OCI-LY1 (cell line): ENCODE results near the gene TMCO2.

Source experiments
- H2AFZ ChIP-seq: fragments of 200-600 bp; sonication (generic), shearing (Covaris generic); 2 replicates; pipeline ENCODE4 v1.6.0; 2014; ENCODE audit warnings: antibody characterized with exemption, mild to moderate bottlenecking, low read length
- H3F3A ChIP-seq: fragments of 200-600 bp; sonication (generic), shearing (Covaris generic); 2 replicates; pipeline ENCODE4 v1.6.0; 2014; ENCODE audit warnings: mild to moderate bottlenecking, antibody characterized with exemption, low read length, moderate library complexity; ENCODE audit not compliant: insufficient read depth
- H3K27ac ChIP-seq: fragments of 200-600 bp; sonication (generic); 2 replicates; pipeline ENCODE4 v1.5.1; 2014; ENCODE audit warnings: low read length, mixed run types, mild to moderate bottlenecking, low read depth; ENCODE audit not compliant: poor library complexity, severe bottlenecking
- H3K27me3 ChIP-seq: fragments of 200-600 bp; sonication (generic); 2 replicates; pipeline ENCODE4 v1.6.0; 2014; ENCODE audit warnings: antibody characterized with exemption, mild to moderate bottlenecking, low read length, moderate library complexity; ENCODE audit not compliant: insufficient read depth
- H3K36me3 ChIP-seq: fragments of 200-600 bp; sonication (generic); 2 replicates; pipeline ENCODE4 v1.6.1; 2014; ENCODE audit warnings: mild to moderate bottlenecking, antibody characterized with exemption, low read length, moderate library complexity, mixed read lengths; ENCODE audit not compliant: insufficient read depth
- H3K4me1 ChIP-seq: fragments of 200-600 bp; sonication (generic); 2 replicates; pipeline ENCODE4 v1.5.1; 2014; ENCODE audit warnings: mild to moderate bottlenecking, low read length, moderate library complexity; ENCODE audit not compliant: insufficient read depth, severe bottlenecking
- H3K4me2 ChIP-seq: fragments of 200-600 bp; sonication (generic), shearing (Covaris generic); 2 replicates; pipeline ENCODE4 v1.6.1; 2014; ENCODE audit warnings: low read length
- H3K4me3 ChIP-seq: fragments of 200-600 bp; sonication (generic); 2 replicates; pipeline ENCODE4 v1.5.1; 2014; ENCODE audit warnings: low read length, low read depth, mild to moderate bottlenecking, mixed read lengths; ENCODE audit not compliant: poor library complexity, severe bottlenecking
- H3K79me2 ChIP-seq: fragments of 200-600 bp; shearing (Covaris generic); 2 replicates; pipeline ENCODE4 v1.6.1; 2016; ENCODE audit warnings: mixed run types, low read length, mixed read lengths; ENCODE audit not compliant: insufficient read depth
- H3K9ac ChIP-seq: fragments of 200-600 bp; sonication (generic), shearing (Covaris generic); 2 replicates; pipeline ENCODE4 v1.6.1; 2014; ENCODE audit warnings: mild to moderate bottlenecking, low read length, mixed read lengths
- H3K9me2 ChIP-seq: fragments of 200-600 bp; sonication (generic), shearing (Covaris generic); 2 replicates; pipeline ENCODE4 v1.6.1; 2014; ENCODE audit warnings: low read depth, mild to moderate bottlenecking, low read length, mixed read lengths
- H3K9me3 ChIP-seq: fragments of 200-600 bp; shearing (Covaris generic); 2 replicates; pipeline ENCODE4 v1.6.1; 2014; ENCODE audit warnings: low read length, mixed read lengths
- H4K20me1 ChIP-seq: fragments of 200-600 bp; sonication (generic), shearing (Covaris generic); 2 replicates; pipeline ENCODE4 v1.6.0; 2016; ENCODE audit warnings: mild to moderate bottlenecking, low read length; ENCODE audit not compliant: insufficient read depth
- CTCF ChIP-seq: fragments of 200-600 bp; sonication (generic), shearing (Covaris generic); IDR thresholded peaks from 2 replicates; pipeline ENCODE4 v1.5.1; 2017; ENCODE audit warnings: mild to moderate bottlenecking, antibody characterized with exemption, low read length, moderate library complexity, mixed read lengths
- EZH2 ChIP-seq: fragments of 200-600 bp; sonication (generic), shearing (Covaris generic); IDR thresholded peaks from 2 replicates; pipeline ENCODE4 v1.8.0; 2017; ENCODE audit warnings: borderline replicate concordance, mixed run types, mild to moderate bottlenecking, antibody characterized with exemption, low read length, moderate library complexity, mixed read lengths

Gene TMCO2

GRCh38 chr1:40252601-40253000 lies 4.9 kb downstream of the TMCO2 start:
- Histone ChIP-seq H3K4me1 (peaks cover 12% of the 10 kb centered on the region), H2AFZ (no peak overlapping the region), H3K9me3 (no peaks in the 10 kb centered on the region), H3K9ac (no peak overlapping the region), H3K4me3 (no peak overlapping the region), H4K20me1 (no peaks in the 10 kb centered on the region), H3F3A (no peaks in the 10 kb centered on the region), H3K4me2 (no peak overlapping the region), H3K79me2 (peaks cover 7% of the 10 kb centered on the region; the same call in 1 of the 2 replicates), H3K36me3 (no peaks in the 10 kb centered on the region), H3K27me3 (no peaks in the 10 kb centered on the region), H3K27ac (no peak overlapping the region), H3K9me2 (no peaks in the 10 kb centered on the region)
- TF ChIP-seq EZH2 (no peak), CTCF (no peak)

GRCh38 chr1:40255231-40255630 lies 7.5 kb downstream of the TMCO2 start:
- Histone ChIP-seq H3K4me2 (no peak overlapping the region), H2AFZ (no peak overlapping the region), H3K9ac (no peak overlapping the region), H3K79me2 (peaks cover 14% of the 10 kb centered on the region; the same call in 1 of the 2 replicates), H3K27me3 (no peaks in the 10 kb centered on the region), H3K4me3 (no peak overlapping the region), H3K9me2 (no peaks in the 10 kb centered on the region), H3K9me3 (no peaks in the 10 kb centered on the region), H3K36me3 (peaks cover 3% of the 10 kb centered on the region; the same call in 1 of the 2 replicates), H3F3A (no peaks in the 10 kb centered on the region), H4K20me1 (no peaks in the 10 kb centered on the region), H3K27ac (no peak overlapping the region), H3K4me1 (peaks cover 16% of the 10 kb centered on the region)
- no peak for TF ChIP-seq CTCF
- no peak for TF ChIP-seq EZH2

- Histone ChIP-seq H3K27ac (no peak overlapping the region), H3K9me3 (no peaks in the 10 kb centered on the region), H3K36me3 (peaks cover 16% of the 10 kb centered on the region; the same call in 1 of the 2 replicates), H4K20me1 (no peaks in the 10 kb centered on the region), H3K4me3 (peak overlapping the region; percentile 99), H3K27me3 (no peaks in the 10 kb centered on the region), H3K9me2 (no peaks in the 10 kb centered on the region), H3K4me1 (peaks cover 16% of the 10 kb centered on the region), H3F3A (no peaks in the 10 kb centered on the region), H3K4me2 (peak overlapping the region; percentile 76), H3K79me2 (peaks cover 14% of the 10 kb centered on the region; the same call in 1 of the 2 replicates), H2AFZ (no peak overlapping the region), H3K9ac (peak overlapping the region; percentile 87)
- TF ChIP-seq EZH2, result no peak
- no peak for TF ChIP-seq CTCF
Observed at GRCh38 chr1:40256401-40257084, 8.8 kb downstream of the TMCO2 start.
